Measurements from ENCODE around the gene NRP2. TPM values are rescaled to one million over a fixed set of nuclear protein-coding genes. Genes with fewer than 3 reads are reported as not detected.

The NRP2 gene
- total RNA-seq, 4 donors from 2014 or later, result 41.1 to 119 (median 52.4) TPM

GRCh38 chr2:205745661-205746419, 63.5 kb downstream of the NRP2 start:
- TF ChIP-seq, protein P1, sequence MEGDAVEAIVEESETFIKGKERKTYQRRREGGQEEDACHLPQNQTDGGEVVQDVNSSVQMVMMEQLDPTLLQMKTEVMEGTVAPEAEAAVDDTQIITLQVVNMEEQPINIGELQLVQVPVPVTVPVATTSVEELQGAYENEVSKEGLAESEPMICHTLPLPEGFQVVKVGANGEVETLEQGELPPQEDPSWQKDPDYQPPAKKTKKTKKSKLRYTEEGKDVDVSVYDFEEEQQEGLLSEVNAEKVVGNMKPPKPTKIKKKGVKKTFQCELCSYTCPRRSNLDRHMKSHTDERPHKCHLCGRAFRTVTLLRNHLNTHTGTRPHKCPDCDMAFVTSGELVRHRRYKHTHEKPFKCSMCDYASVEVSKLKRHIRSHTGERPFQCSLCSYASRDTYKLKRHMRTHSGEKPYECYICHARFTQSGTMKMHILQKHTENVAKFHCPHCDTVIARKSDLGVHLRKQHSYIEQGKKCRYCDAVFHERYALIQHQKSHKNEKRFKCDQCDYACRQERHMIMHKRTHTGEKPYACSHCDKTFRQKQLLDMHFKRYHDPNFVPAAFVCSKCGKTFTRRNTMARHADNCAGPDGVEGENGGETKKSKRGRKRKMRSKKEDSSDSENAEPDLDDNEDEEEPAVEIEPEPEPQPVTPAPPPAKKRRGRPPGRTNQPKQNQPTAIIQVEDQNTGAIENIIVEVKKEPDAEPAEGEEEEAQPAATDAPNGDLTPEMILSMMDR (IDR thresholded peaks at IDR 0.05), result no peak
- ATAC-seq (ENCODE audit: low FRiP score) (no peak), DNase-seq (ENCODE audit: low spot score) (no peak)

DNA sequence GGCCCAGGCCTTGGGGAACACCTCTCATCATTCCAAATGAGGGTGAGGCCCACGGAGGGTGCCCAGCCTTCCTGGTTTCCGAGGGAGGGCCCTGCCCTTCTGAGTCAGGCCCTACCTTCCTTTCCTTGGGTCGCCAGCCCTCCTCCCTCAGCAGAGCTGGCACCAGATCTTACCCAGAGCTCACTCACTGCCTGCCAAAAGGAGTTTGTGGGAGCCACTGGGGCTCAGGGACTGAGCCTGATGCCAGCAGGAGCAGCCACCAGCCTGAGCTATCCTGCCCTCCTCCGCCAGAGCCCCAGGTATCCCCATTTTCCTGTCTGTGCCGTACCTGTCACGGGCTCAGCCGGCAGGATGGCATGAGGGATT, 64.1 kb downstream of the NRP2 start:
- TF ChIP-seq, protein P1 (IDR thresholded peaks at IDR 0.05), result no peak
- ATAC-seq (ENCODE audit: low FRiP score) (peak; percentile 72), DNase-seq (ENCODE audit: low spot score) (no peak)

DNA sequence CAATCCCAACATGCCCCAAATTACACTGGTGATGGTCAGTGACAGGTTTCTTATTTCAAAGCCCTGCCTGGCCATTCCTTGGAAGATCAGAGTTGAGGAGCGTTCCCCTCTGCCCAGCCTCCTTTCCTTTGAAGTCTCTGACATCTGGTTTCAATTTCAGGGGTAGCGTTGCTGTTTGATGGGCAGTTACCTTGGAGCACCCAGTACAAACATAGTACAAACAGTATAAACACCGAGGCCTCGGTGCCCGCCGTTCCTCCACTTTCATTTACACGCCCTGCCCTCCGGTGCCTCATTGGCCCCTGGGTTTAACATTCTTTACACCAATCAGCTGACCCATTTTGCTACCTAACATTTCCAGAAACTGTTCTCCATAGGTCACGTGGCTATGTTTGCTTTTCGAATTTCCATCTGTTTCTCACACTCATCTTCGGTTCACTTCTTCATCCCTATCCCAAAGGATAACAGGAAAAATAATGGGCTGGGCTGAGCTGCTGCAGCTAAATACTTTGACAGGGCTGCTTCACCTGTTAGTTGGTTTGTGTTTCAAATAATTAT, 65.6 kb downstream of the NRP2 start:
- TF ChIP-seq, protein P1 (IDR thresholded peaks at IDR 0.05), result no peak
- ATAC-seq (ENCODE audit: low FRiP score) (no peak), DNase-seq (ENCODE audit: low spot score) (no peak)

GRCh38 chr2:205748639-205749038, 66.3 kb downstream of the NRP2 start:
- peak; percentile 74 for ATAC-seq (ENCODE audit: low FRiP score)
- TF ChIP-seq, protein P1 (IDR thresholded peaks at IDR 0.05), result no peak
- DNase-seq (ENCODE audit: low spot score), result no peak

DNA sequence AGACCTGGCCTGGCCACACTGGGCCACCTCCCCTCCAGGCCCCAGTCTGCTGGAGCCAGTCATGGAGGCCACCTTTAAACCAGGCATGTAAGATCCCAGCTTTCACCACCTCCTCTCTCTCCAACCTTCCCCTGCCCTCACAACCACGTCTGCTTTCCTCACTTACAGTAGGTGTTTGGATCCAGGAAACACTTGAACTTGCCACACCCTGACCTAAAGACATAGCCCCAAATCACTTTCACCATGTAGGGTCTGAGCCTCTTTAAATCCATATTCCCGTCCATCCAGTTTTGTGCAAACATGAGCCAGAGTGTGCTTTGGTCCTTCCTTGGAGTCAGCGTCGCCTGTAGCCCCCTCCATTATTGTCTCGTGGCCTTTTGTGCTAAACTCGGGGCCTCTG, 66.8 kb downstream of the NRP2 start:
- no peak for ATAC-seq (ENCODE audit: low FRiP score)
- TF ChIP-seq, protein P1 (IDR thresholded peaks at IDR 0.05), result no peak
- DNase-seq (ENCODE audit: low spot score), result no peak

DNA sequence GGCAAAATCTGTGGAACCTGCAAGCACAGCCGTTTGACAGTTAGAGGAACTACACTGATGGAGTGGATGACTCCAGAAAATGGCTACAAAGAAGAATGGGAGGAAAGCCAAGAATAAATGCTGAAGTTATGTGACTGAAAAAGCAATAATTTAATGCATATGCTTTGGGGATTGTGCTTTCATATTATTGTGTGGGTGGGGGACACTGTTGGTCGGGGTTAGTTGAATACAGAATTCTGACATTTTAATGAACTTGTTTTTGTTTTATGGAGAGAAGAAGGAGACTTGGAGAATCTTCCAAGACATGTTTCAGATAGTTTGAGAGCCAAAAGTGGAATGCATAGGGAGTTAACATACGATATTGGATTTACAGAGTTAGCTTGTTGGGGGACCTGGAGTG, 68.5 kb downstream of the NRP2 start:
- DNase-seq (ENCODE audit: low spot score) (no peak), ATAC-seq (ENCODE audit: low FRiP score) (no peak)
- TF ChIP-seq, protein P1 (IDR thresholded peaks at IDR 0.05), result no peak

DNA sequence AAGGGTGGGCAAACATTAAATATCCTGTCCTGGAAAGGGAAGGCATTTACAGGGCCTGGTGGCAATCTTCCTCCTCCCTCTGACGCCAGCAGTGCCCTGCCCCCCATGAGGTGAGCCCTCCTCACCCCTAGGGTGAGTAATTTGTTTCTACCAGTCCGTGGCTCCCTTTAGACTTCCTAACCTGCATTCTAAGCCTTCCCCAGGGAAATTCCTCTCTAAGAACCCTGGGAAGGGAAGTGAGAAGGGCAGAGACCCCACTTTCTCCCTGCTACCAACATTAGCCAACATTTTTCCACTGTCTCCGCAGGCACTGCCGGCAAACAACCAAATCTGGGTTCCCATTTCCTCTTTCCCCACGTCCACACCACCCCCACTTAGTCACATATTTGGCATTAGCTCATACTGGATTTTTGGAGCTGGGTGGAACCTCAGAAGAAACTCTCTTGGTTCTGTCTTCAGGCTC, 69.3 kb downstream of the NRP2 start:
- TF ChIP-seq, protein P1 (IDR thresholded peaks at IDR 0.05), result no peak
- DNase-seq (ENCODE audit: low spot score) (no peak), ATAC-seq (ENCODE audit: low FRiP score) (no peak)

All from omental fat pad (tissue), 4 donors.